IMR-90 (cell line): ENCODE data around the gene KCNMA1. TPM values are rescaled to one million over a fixed set of nuclear protein-coding genes. Genes with fewer than 3 reads are reported as not detected.

Experiments
- ATAC-seq: fragments of 200-7000 bp; cut with Tn5 transposase; 2 replicates; pipeline ENCODE4 v1.9.1; 2020; ENCODE audit warnings: low read depth, mild to moderate bottlenecking, moderate library complexity
- BruUV-seq: library from RNA; stranded (reverse); fragments of 400-500 nt; replicated peaks from 2 replicates; lab custom pipeline; 2021; lab: Mats Ljungman, UMichigan
- CTCF ChIA-PET: fragments of 300-600 bp; formaldehyde crosslinking; extraction: SDS; loops from one replicate; lab custom pipeline; 2021; ENCODE audit warnings: antibody characterized with exemption; lab: Yijun Ruan, JAX
- POLR2A ChIA-PET: fragments of 300-600 bp; sonication (Branson Sonifier 250); formaldehyde crosslinking; loops from one replicate; lab custom pipeline; 2022; ENCODE audit warnings: antibody characterized with exemption; ENCODE audit not compliant: unreplicated experiment; lab: Charles Lee
- DNase-seq: peaks from one replicate; pipeline ENCODE4 v3.0.0; 2013
- H2AFZ ChIP-seq: replicated peaks from 2 replicates; pipeline ENCODE3; 2013; ENCODE audit warnings: low read length, mild to moderate bottlenecking; ENCODE audit not compliant: poor library complexity
- H2AK5ac ChIP-seq: 2 replicates; pipeline ENCODE4 v1.6.1; 2013; ENCODE audit warnings: low read depth, low read length, inconsistent platforms
- H2AK9ac ChIP-seq: replicated peaks from 2 replicates; pipeline ENCODE3; 2013; ENCODE audit warnings: mild to moderate bottlenecking, low read depth, low read length, moderate library complexity; ENCODE audit not compliant: poor library complexity
- H2BK120ac ChIP-seq: 2 replicates; pipeline ENCODE4 v1.6.1; 2013; ENCODE audit warnings: low read depth, low read length, inconsistent platforms
- H2BK15ac ChIP-seq: 3 replicates; pipeline ENCODE4 v1.6.1; 2013; ENCODE audit warnings: low read depth, low read length, inconsistent platforms
- H2BK20ac ChIP-seq: 2 replicates; pipeline ENCODE4 v1.6.1; 2013; ENCODE audit warnings: low read depth, mild to moderate bottlenecking, inconsistent platforms, low read length, moderate library complexity
- H2BK5ac ChIP-seq: 2 replicates; pipeline ENCODE4 v1.6.1; 2013; ENCODE audit warnings: mild to moderate bottlenecking, low read depth, low read length, inconsistent platforms; ENCODE audit not compliant: poor library complexity, severe bottlenecking
- H3K14ac ChIP-seq: replicated peaks from 2 replicates; pipeline ENCODE4 v1.6.1; 2013; ENCODE audit warnings: low read depth, low read length, inconsistent platforms
- H3K18ac ChIP-seq: 2 replicates; pipeline ENCODE4 v1.6.1; 2013; ENCODE audit warnings: low read depth, low read length, control low read depth
- H3K23ac ChIP-seq: 2 replicates; pipeline ENCODE4 v1.6.1; 2013; ENCODE audit warnings: low read depth, low read length, inconsistent platforms
- H3K27ac ChIP-seq: 2 replicates; pipeline ENCODE4 v1.5.1; 2013; ENCODE audit warnings: mild to moderate bottlenecking, control low read depth, low read length; ENCODE audit not compliant: insufficient read depth
- H3K27me3 ChIP-seq: 2 replicates; pipeline ENCODE4 v1.6.1; 2013; ENCODE audit warnings: low read length; ENCODE audit not compliant: control insufficient read depth, insufficient read depth
- H3K36me3 ChIP-seq: 2 replicates; pipeline ENCODE4 v1.6.1; 2013; ENCODE audit warnings: low read length, mixed read lengths; ENCODE audit not compliant: control insufficient read depth, insufficient read depth
- H3K4ac ChIP-seq: 2 replicates; pipeline ENCODE4 v1.6.1; 2013; ENCODE audit warnings: low read depth, low read length, inconsistent platforms
- H3K4me1 ChIP-seq: 2 replicates; pipeline ENCODE4 v1.6.1; 2013; ENCODE audit warnings: low read length, mixed read lengths; ENCODE audit not compliant: control insufficient read depth, insufficient read depth
- H3K4me2 ChIP-seq: 2 replicates; pipeline ENCODE4 v1.6.1; 2013; ENCODE audit warnings: low read depth, mild to moderate bottlenecking, control low read depth, low read length, moderate library complexity
- H3K4me3 ChIP-seq: 2 replicates; pipeline ENCODE4 v1.5.1; 2013; ENCODE audit warnings: low read depth, mild to moderate bottlenecking, control low read depth, low read length, moderate library complexity; ENCODE audit not compliant: insufficient read depth
- H3K56ac ChIP-seq: 2 replicates; pipeline ENCODE4 v1.6.1; 2013; ENCODE audit warnings: low read length, inconsistent platforms; ENCODE audit not compliant: insufficient read depth; ENCODE audit errors: extremely low read depth
- H3K79me1 ChIP-seq, 2 experiments: 2 replicates each; pipeline ENCODE4 v1.6.1; 2013; ENCODE audit warnings: low read length in 2 of 2, inconsistent platforms in 1 of 2, low read depth in 1 of 2
- H3K9ac ChIP-seq: 2 replicates; pipeline ENCODE4 v1.6.1; 2013; ENCODE audit warnings: low read depth, low read length, control low read depth
- H3K9me1 ChIP-seq: 2 replicates; pipeline ENCODE4 v1.6.1; 2013; ENCODE audit warnings: low read length, inconsistent platforms; ENCODE audit not compliant: insufficient read depth
- H3K9me3 ChIP-seq: 2 replicates; pipeline ENCODE4 v1.6.1; 2013; ENCODE audit warnings: low read length; ENCODE audit not compliant: control insufficient read depth, insufficient read depth
- H4K20me1 ChIP-seq: 2 replicates; pipeline ENCODE4 v1.6.1; 2013; ENCODE audit warnings: low read length, inconsistent platforms; ENCODE audit not compliant: insufficient read depth
- H4K5ac ChIP-seq: 2 replicates; pipeline ENCODE4 v1.6.1; 2013; ENCODE audit warnings: mild to moderate bottlenecking, low read depth, low read length, control low read depth
- H4K8ac ChIP-seq, 2 experiments: 2 replicates each; pipeline ENCODE4 v1.6.1; 2013; ENCODE audit warnings: low read depth in 2 of 2, low read length in 2 of 2, control low read depth in 1 of 2, inconsistent platforms in 1 of 2
- H4K91ac ChIP-seq: 2 replicates; pipeline ENCODE4 v1.6.1; 2013; ENCODE audit warnings: low read depth, low read length, inconsistent platforms; ENCODE audit not compliant: insufficient read depth
- BHLHE40 ChIP-seq: fragments of 150-350 bp; IDR thresholded peaks from 2 replicates; pipeline ENCODE4 v1.6.1; 2016; ENCODE audit warnings: mild to moderate bottlenecking, low read depth, low read length
- CTCF ChIP-seq: conservative IDR thresholded peaks from 2 replicates; pipeline ENCODE4 v1.5.1; 2012; ENCODE audit warnings: mild to moderate bottlenecking, low read depth, low read length, improper control_type of control experiment
- FOS ChIP-seq: fragments of 150-350 bp; IDR thresholded peaks from 2 replicates; pipeline ENCODE4 v1.6.1; 2016; ENCODE audit warnings: low read depth, low read length
- MAFK ChIP-seq: IDR thresholded peaks from 2 replicates; pipeline ENCODE4 v1.6.1; 2012; ENCODE audit warnings: low read depth, low read length, improper control_type of control experiment
- MXI1 ChIP-seq: IDR thresholded peaks from 2 replicates; pipeline ENCODE4 v1.6.1; 2012; ENCODE audit warnings: low read depth, mild to moderate bottlenecking, low read length, moderate library complexity, borderline replicate concordance
- NFE2L2 ChIP-seq: fragments of 150-350 bp; IDR thresholded peaks from 2 replicates; pipeline ENCODE4 v1.6.1; 2016; ENCODE audit warnings: low read depth, mild to moderate bottlenecking, low read length
- RAD21 ChIP-seq: IDR thresholded peaks from 2 replicates; pipeline ENCODE4 v1.6.1; 2012; ENCODE audit warnings: low read length, improper control_type of control experiment
- RFX5 ChIP-seq: IDR thresholded peaks from 2 replicates; pipeline ENCODE4 v1.8.0; 2012; ENCODE audit warnings: low read depth, mild to moderate bottlenecking, low read length, moderate library complexity
- SMC3 ChIP-seq: fragments of 150-350 bp; IDR thresholded peaks from 2 replicates; pipeline ENCODE4 v1.6.1; 2016; ENCODE audit warnings: low read depth, mild to moderate bottlenecking, antibody characterized with exemption, low read length, moderate library complexity
- USF2 ChIP-seq: fragments of 150-350 bp; IDR thresholded peaks from 2 replicates; pipeline ENCODE4 v1.6.1; 2017; ENCODE audit warnings: mild to moderate bottlenecking, antibody characterized with exemption, low read length, low read depth
- WGBS, 2 experiments: methylation state at CpG; one replicate each; pipeline versions ENCODE4 v1.1.5 to v1.1.7; 2013; ENCODE audit warnings: missing lambda C conversion rate in 2 of 2; ENCODE audit not compliant: insufficient read length in 1 of 2; ENCODE audit errors: extremely low coverage in 2 of 2; 5-methylcytosine and 5-hydroxymethylcytosine counted together
- dilution Hi-C: fragments of 300-500 bp; cut with HindIII; formaldehyde crosslinking; loops from one replicate; pipeline ENCODE4 v1.14.3; 2018; ENCODE audit warnings: low sequenced_read_pairs; ENCODE audit not compliant: unreplicated experiment
- in situ Hi-C: fragments of 300-500 bp; cut with MboI; formaldehyde crosslinking; loops from 3 replicates; pipeline ENCODE4 v1.14.3; 2019; ENCODE audit warnings: low sequenced_read_pairs, inconsistent platforms, mixed read lengths
- intact Hi-C: fragments of 100-400 bp; cut with micrococcal nuclease; formaldehyde crosslinking; loops from 2 replicates; pipeline ENCODE4 v1.10.0; 2022
- polyA plus RNA-seq, 3 experiments: library from polyadenylated mRNA; depleted of rRNA; stranded (reverse); fragments of >200 nt; gene quantifications; 2 replicates each; pipeline ENCODE4 v1.2.3, GENCODE V29; 2012; ENCODE audit warnings: low replicate concordance in 1 of 3
- total RNA-seq: library from RNA; depleted of rRNA; stranded (reverse); fragments of >200 nt; gene quantifications from 2 replicates; pipeline ENCODE4 v1.2.3, GENCODE V29; 2012
- TF ChIP-seq, protein P1 (sequence below): fragments of 150-350 bp; IDR thresholded peaks from 2 replicates; pipeline ENCODE4 v1.6.1; 2016; ENCODE audit warnings: low read depth, mild to moderate bottlenecking, low read length, moderate library complexity, borderline replicate concordance

KCNMA1 gene
- total and polyA plus RNA-seq, 2 of the 4 experiments (the other 2 are of a cell fraction): 25.6 to 29.6 TPM

GRCh38 chr10:76969366-76969948 lies 668.2 kb downstream of the KCNMA1 start:
- TF ChIP-seq, protein P1, sequence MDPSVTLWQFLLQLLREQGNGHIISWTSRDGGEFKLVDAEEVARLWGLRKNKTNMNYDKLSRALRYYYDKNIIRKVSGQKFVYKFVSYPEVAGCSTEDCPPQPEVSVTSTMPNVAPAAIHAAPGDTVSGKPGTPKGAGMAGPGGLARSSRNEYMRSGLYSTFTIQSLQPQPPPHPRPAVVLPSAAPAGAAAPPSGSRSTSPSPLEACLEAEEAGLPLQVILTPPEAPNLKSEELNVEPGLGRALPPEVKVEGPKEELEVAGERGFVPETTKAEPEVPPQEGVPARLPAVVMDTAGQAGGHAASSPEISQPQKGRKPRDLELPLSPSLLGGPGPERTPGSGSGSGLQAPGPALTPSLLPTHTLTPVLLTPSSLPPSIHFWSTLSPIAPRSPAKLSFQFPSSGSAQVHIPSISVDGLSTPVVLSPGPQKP: no peak
- TF ChIP-seq BHLHE40 (no peak), MXI1 (no peak), RAD21 (no peak), FOS (no peak), SMC3 (no peak), RFX5 (no peak), USF2 (no peak), CTCF (no peak), NFE2L2 (no peak), MAFK (no peak)
- no peaks in the 10 kb centered on the region; the same call in 1 of the 2 replicates for H3K27me3 ChIP-seq
- no peak for ATAC-seq
- intact Hi-C loops: no loop called here
- no peak overlapping the region for H4K5ac ChIP-seq
- CTCF ChIA-PET: no interaction called here
- no peak overlapping the region for H2BK5ac ChIP-seq
- H3K4ac ChIP-seq: no peak overlapping the region
- H3K56ac ChIP-seq: no peak overlapping the region
- no peaks in the 10 kb centered on the region for H3K9me1 ChIP-seq
- H3K4me2 ChIP-seq: no peak overlapping the region
- H3K14ac ChIP-seq: no peak overlapping the region
- in situ Hi-C loops: no loop called here
- H3K9ac ChIP-seq: no peak overlapping the region
- no peak for DNase-seq
- no peaks in the 10 kb centered on the region for H3K4me1 ChIP-seq
- no peak overlapping the region for H2BK120ac ChIP-seq
- H4K20me1 ChIP-seq: no peaks in the 10 kb centered on the region
- H2AK5ac ChIP-seq: no peak overlapping the region
- H3K23ac ChIP-seq: no peak overlapping the region
- no peak overlapping the region for H4K91ac ChIP-seq
- H3K36me3 ChIP-seq: no peaks in the 10 kb centered on the region
- no TSS peak for BruUV-seq
- no peaks in the 10 kb centered on the region for H3K79me1 ChIP-seq
- 57% methylated on average over 3 of the region's 9 CpGs; no CpG with 5 or more reads in 1 of the 2 experiments for WGBS, 2 experiments
- no peak overlapping the region for H3K27ac ChIP-seq
- no peak overlapping the region for H3K4me3 ChIP-seq
- POLR2A ChIA-PET: no interaction called here
- H2AFZ ChIP-seq: no peak overlapping the region
- no peak overlapping the region for H2AK9ac ChIP-seq
- H3K9me3 ChIP-seq: no peaks in the 10 kb centered on the region
- no peak overlapping the region for H2BK15ac ChIP-seq
- dilution Hi-C loops: no loop called here
- H3K18ac ChIP-seq: no peak overlapping the region
- H2BK20ac ChIP-seq: no peak overlapping the region
- no peak overlapping the region for H4K8ac ChIP-seq
